ENCODE data around the gene RAB14.

RAB14 gene

GRCh38 chr9:121201738-121202533 lies at the start of gene RAB14:
Gene RAB14 (minus strand): TSS chr9:121201869. CDS start chr9:121193412, 8,457 bp downstream.
- DNase-seq, result peak; percentile 95

GRCh38 chr9:121249563-121249962 lies 47.9 kb upstream of the RAB14 start:
- no peak for DNase-seq

GRCh38 chr9:121246821-121247561 lies 45.3 kb upstream of the RAB14 start:
- DNase-seq, result no peak

GRCh38 chr9:121242959-121243346 lies 41.3 kb upstream of the RAB14 start:
- DNase-seq, result no peak

GRCh38 chr9:121242219-121242958 lies 40.7 kb upstream of the RAB14 start:
- no peak for DNase-seq

GRCh38 chr9:121240472-121241135 lies 38.9 kb upstream of the RAB14 start:
- no peak for DNase-seq

- DNase-seq, result no peak
These were observed 38.2 kb upstream of the RAB14 start for GRCh38 chr9:121239851-121240250.

- DNase-seq, result no peak
These were observed 37.4 kb upstream of the RAB14 start for GRCh38 chr9:121239071-121239470.

GRCh38 chr9:121237916-121238315 lies 36.2 kb upstream of the RAB14 start:
- no peak for DNase-seq

- no peak for DNase-seq
These were observed 33.8 kb upstream of the RAB14 start for GRCh38 chr9:121235512-121235911.

GRCh38 chr9:121234832-121235161 lies 33.1 kb upstream of the RAB14 start:
- DNase-seq, result no peak

- DNase-seq, result no peak
These were observed 32.5 kb upstream of the RAB14 start for GRCh38 chr9:121233906-121234831.

- no peak for DNase-seq
These were observed 30.6 kb upstream of the RAB14 start for GRCh38 chr9:121232251-121232650.

- no peak for DNase-seq
These were observed 28.6 kb upstream of the RAB14 start for GRCh38 chr9:121230256-121230655.

GRCh38 chr9:121227862-121228261 lies 26.2 kb upstream of the RAB14 start:
- no peak for DNase-seq

- DNase-seq, result no peak
These were observed 24.5 kb upstream of the RAB14 start for GRCh38 chr9:121226175-121226574.

- no peak for DNase-seq
These were observed 23.6 kb upstream of the RAB14 start for GRCh38 chr9:121225240-121225639.

GRCh38 chr9:121222524-121223171 lies 21.0 kb upstream of the RAB14 start:
- DNase-seq, result peak; percentile 65

GRCh38 chr9:121221664-121222055 lies 20.0 kb upstream of the RAB14 start:
- DNase-seq, result no peak

GRCh38 chr9:121220996-121221663 lies 19.5 kb upstream of the RAB14 start:
- DNase-seq, result no peak

- DNase-seq, result no peak
These were observed 17.9 kb upstream of the RAB14 start for GRCh38 chr9:121219530-121219929.
